ENCODE data around the gene HAPLN3. TPM values are rescaled to one million over a fixed set of nuclear protein-coding genes. Genes with fewer than 3 reads are reported as not detected.

HAPLN3 gene
- total and polyA plus RNA-seq, 8 donors: 0.61 to 33.9 (median 6.4) TPM; not detected in 1

DNA sequence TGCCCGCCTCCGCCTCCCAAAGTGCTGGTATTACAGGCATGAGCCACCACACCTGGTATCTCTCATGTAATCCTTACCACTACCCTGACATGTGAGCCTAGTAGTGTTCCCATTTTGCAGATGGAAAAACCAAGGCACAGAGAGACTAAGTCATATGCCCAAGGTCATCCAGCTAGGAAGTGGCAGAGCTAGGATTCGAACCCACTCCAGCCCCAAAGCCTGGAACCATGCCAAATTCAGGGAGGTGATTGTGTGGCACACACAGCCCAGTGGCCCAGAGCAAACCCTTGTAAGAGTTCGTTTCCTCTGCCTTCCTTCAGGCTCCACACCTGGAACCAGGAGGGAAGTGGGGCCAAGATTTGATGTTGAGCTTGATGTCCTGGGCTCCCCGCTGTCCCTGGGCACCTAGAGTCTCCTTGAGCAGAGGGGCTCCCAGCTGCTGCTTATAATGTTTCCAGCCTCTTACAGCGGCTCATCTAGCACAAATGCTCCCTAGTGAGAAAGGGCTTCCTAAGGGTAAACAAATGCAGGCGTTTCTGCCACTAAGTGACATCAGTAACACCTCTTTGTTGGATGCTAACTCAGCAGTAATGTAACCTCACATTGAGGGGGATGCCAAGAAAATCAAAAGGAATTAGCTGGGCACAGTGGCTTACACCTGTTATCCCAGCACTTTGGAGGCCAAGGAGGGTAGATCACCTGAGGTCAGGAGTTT lies 3.6 kb downstream of the HAPLN3 start:
- DNase-seq: no peak
- H3K4me1 ChIP-seq: peaks cover 15 to 25% (median 22%) of the 10 kb centered on the region in 4 donors
- H3K4me3 ChIP-seq: no peak overlapping the region
- intact Hi-C loops (cut with DNase I; ENCODE audit: low total_unique reads): no loop called here
- TF ChIP-seq, protein P1, sequence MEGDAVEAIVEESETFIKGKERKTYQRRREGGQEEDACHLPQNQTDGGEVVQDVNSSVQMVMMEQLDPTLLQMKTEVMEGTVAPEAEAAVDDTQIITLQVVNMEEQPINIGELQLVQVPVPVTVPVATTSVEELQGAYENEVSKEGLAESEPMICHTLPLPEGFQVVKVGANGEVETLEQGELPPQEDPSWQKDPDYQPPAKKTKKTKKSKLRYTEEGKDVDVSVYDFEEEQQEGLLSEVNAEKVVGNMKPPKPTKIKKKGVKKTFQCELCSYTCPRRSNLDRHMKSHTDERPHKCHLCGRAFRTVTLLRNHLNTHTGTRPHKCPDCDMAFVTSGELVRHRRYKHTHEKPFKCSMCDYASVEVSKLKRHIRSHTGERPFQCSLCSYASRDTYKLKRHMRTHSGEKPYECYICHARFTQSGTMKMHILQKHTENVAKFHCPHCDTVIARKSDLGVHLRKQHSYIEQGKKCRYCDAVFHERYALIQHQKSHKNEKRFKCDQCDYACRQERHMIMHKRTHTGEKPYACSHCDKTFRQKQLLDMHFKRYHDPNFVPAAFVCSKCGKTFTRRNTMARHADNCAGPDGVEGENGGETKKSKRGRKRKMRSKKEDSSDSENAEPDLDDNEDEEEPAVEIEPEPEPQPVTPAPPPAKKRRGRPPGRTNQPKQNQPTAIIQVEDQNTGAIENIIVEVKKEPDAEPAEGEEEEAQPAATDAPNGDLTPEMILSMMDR (IDR thresholded peaks at IDR 0.05): no peak
- TF ChIP-seq POLR2AphosphoS5 (IDR thresholded peaks at IDR 0.05): no peak
- TF ChIP-seq POLR2A (IDR thresholded peaks at IDR 0.05): no peak
- TF ChIP-seq EP300 (IDR thresholded peaks at IDR 0.05): no peak
- 76 to 83% (median 76%) methylated on average over 6 to 7 of the region's 7 CpGs for WGBS, 5 donors
- H3K9me3 ChIP-seq: no peaks in the 10 kb centered on the region
- H3K36me3 ChIP-seq: no peaks in the 10 kb centered on the region
- no peak overlapping the region for H3K27ac ChIP-seq
- peaks cover 0 to 38% (median 17%) of the 10 kb centered on the region in 3 donors for H3K27me3 ChIP-seq

DNA sequence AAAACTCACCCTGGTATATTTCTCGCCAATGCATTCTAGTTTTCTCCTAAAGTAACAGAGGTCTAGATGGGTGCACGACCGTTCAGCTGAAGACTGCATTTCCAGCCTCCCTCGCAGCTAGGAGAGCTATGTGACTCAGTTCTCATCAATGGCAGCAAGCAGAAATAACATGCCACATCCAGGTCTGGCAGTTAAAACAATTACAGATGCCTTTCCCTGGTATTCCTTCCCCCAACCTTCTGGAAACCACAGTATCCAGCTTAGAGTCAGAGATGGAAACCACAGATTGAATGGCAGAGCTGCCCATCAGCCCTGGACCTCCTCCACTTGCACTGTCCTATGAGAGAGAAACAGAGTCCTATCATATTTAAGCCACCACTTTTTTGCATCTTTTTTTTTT lies 4.8 kb downstream of the HAPLN3 start:
- DNase-seq: no peak
- H3K9me3 ChIP-seq: no peaks in the 10 kb centered on the region
- no peak for TF ChIP-seq POLR2A (IDR thresholded peaks at IDR 0.05)
- TF ChIP-seq POLR2AphosphoS5 (IDR thresholded peaks at IDR 0.05): no peak
- H3K4me1 ChIP-seq: peaks cover 11 to 19% (median 16%) of the 10 kb centered on the region in 4 donors
- no peak overlapping the region for H3K4me3 ChIP-seq
- 78 to 96% (median 90%) methylated on average over 4 of the region's 4 CpGs for WGBS, 5 donors
- H3K27ac ChIP-seq: no peak overlapping the region
- no peaks in the 10 kb centered on the region for H3K36me3 ChIP-seq
- intact Hi-C loops (cut with DNase I; ENCODE audit: low total_unique reads): no loop called here
- peaks cover 0 to 31% (median 15%) of the 10 kb centered on the region in 3 donors for H3K27me3 ChIP-seq

DNA sequence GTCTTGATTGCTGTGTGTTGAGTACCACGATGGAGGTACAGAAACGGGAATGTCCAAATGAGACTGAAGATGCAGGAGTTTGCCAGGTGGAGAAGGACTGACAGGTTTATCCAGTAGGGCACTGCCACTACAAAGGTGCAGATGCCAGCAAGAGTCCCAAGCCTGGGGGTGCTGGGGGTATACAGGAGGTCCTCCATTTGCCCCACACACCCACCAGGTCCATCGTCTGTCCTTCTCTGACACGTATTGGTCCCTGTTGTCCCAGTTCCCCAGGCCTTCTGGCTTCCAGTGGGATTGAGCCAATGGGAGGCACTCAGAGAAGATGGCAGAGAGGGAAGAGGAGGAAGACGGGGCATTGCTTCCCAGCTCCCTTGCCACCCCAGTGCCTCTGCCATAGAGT lies 6.6 kb downstream of the HAPLN3 start:
- Histone ChIP-seq H3K36me3 (no peaks in the 10 kb centered on the region), H3K27ac (no peak overlapping the region), H3K4me1 (peaks cover 0 to 1% (median 0%) of the 10 kb centered on the region in 4 donors), H3K4me3 (no peak overlapping the region), H3K9me3 (no peaks in the 10 kb centered on the region), H3K27me3 (peaks cover 0 to 13% (median 0%) of the 10 kb centered on the region in 3 donors)
- TF ChIP-seq, protein P1 (IDR thresholded peaks at IDR 0.05): no peak
- TF ChIP-seq EP300 (IDR thresholded peaks at IDR 0.05): no peak
- TF ChIP-seq POLR2A (IDR thresholded peaks at IDR 0.05): no peak
- TF ChIP-seq POLR2AphosphoS5 (IDR thresholded peaks at IDR 0.05): no peak
- intact Hi-C loops (cut with DNase I; ENCODE audit: low total_unique reads): no loop called here
- no peak for DNase-seq
- 85 to 94% (median 87%) methylated on average over 4 to 5 of the region's 5 CpGs for WGBS, 5 donors

DNA sequence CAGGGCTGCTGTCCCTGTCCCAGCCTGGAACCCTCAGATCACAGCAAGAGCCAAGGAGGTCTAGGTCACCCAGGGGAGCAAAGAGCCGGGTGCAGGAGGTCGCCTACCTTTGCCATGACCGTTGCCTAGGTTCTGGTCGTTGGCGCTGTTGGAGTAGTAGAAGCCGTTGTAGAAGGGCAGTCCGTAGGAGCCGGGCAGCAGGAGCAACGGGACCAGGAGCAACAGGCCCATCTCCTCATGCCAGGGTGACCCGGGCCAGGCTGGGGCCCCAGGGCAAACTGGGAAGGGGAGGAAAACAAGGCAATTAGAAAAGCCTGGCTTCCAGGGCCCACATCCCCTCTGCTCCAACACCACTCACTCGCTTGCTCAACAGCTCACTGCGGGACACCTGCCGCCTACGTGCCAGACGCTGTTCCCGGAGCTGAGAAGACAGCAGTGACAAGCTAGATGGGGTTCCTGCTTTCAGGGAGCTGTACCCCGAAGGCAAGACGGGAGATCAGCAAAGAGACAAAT lies 8.2 kb downstream of the HAPLN3 start:
- no peak for DNase-seq
- WGBS, 5 donors: 81 to 91% (median 90%) methylated on average over 18 of the region's 18 CpGs
- TF ChIP-seq, protein P1 (IDR thresholded peaks at IDR 0.05): no peak
- TF ChIP-seq EP300 (IDR thresholded peaks at IDR 0.05) (no peak), POLR2AphosphoS5 (IDR thresholded peaks at IDR 0.05) (no peak)
- no peaks in the 10 kb centered on the region for H3K27me3 ChIP-seq
- no peak overlapping the region for H3K4me3 ChIP-seq
- no peaks in the 10 kb centered on the region for H3K4me1 ChIP-seq
- intact Hi-C loops (cut with DNase I; ENCODE audit: low total_unique reads): no loop called here
- no peak overlapping the region for H3K27ac ChIP-seq
- H3K36me3 ChIP-seq: no peaks in the 10 kb centered on the region
- H3K9me3 ChIP-seq: no peaks in the 10 kb centered on the region

DNA sequence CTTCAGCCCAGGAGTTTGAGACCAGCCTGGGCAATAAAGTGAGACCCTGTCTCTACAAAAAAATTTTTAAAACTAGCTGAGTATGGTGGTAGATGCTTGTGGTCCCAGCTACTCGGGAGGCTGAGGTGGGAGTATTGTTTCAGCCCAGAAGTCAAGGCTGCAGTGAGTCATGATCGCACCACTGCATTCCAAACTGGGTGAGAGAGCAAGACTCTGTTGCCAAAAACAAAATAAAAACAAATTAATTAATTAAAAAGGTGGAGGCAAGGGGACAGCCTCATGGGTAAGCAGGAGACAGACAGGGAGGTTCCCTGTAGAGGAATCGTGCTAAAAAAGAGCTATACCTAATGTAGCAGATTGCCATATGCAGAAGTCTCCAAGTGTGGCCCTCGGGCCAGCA lies 12.6 kb downstream of the HAPLN3 start:
- WGBS, 5 donors: 59 to 87% (median 84%) methylated on average over 4 of the region's 4 CpGs

More for the DNA sequence above, 12.6 kb downstream of the HAPLN3 start:
- Histone ChIP-seq H3K36me3 (no peaks in the 10 kb centered on the region), H3K27ac (no peak overlapping the region), H3K9me3 (no peaks in the 10 kb centered on the region), H3K4me3 (no peak overlapping the region), H3K4me1 (no peaks in the 10 kb centered on the region), H3K27me3 (peaks cover 0 to 4% (median 0%) of the 10 kb centered on the region in 3 donors)
- intact Hi-C loops (cut with DNase I; ENCODE audit: low total_unique reads): no loop called here
- DNase-seq: no peak
- TF ChIP-seq, protein P1 (IDR thresholded peaks at IDR 0.05): no peak
- TF ChIP-seq EP300 (IDR thresholded peaks at IDR 0.05) (no peak), POLR2AphosphoS5 (IDR thresholded peaks at IDR 0.05) (no peak), POLR2A (IDR thresholded peaks at IDR 0.05) (no peak)
